Measurements from ENCODE around the gene NKAIN1.

GRCh38 chr1:31164291-31164690 lies 75.4 kb downstream of the NKAIN1 start:
- TF ChIP-seq, protein P1, sequence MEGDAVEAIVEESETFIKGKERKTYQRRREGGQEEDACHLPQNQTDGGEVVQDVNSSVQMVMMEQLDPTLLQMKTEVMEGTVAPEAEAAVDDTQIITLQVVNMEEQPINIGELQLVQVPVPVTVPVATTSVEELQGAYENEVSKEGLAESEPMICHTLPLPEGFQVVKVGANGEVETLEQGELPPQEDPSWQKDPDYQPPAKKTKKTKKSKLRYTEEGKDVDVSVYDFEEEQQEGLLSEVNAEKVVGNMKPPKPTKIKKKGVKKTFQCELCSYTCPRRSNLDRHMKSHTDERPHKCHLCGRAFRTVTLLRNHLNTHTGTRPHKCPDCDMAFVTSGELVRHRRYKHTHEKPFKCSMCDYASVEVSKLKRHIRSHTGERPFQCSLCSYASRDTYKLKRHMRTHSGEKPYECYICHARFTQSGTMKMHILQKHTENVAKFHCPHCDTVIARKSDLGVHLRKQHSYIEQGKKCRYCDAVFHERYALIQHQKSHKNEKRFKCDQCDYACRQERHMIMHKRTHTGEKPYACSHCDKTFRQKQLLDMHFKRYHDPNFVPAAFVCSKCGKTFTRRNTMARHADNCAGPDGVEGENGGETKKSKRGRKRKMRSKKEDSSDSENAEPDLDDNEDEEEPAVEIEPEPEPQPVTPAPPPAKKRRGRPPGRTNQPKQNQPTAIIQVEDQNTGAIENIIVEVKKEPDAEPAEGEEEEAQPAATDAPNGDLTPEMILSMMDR (IDR thresholded peaks at IDR 0.05; ENCODE audit: low read depth, low read length): no peak
- TF ChIP-seq EZH2phosphoT487 (IDR thresholded peaks at IDR 0.05; ENCODE audit: low read depth): no peak
